HG03039 (cell line): Measurements from ENCODE around the gene OMP.
A peak's percentile ranks its signal among the peaks of the same experiment; 100 is the strongest.
"Not testable (repeated sequence)": the region's sequence is repeated elsewhere in the genome, so short reads cannot be mapped to it uniquely, and the experiment has no call there.

Experiments
- ATAC-seq: cut with Tn5 transposase; IDR thresholded peaks from one replicate; pipeline ENCODE4 v1.9.1; 2021; ENCODE audit warnings: mild to moderate bottlenecking, moderate library complexity; ENCODE audit not compliant: unreplicated experiment

OMP gene, protein sequence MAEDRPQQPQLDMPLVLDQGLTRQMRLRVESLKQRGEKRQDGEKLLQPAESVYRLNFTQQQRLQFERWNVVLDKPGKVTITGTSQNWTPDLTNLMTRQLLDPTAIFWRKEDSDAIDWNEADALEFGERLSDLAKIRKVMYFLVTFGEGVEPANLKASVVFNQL

GRCh38 chr11:77102246-77103210, at the start of gene OMP:
Gene OMP (plus strand): TSS chr11:77102840. CDS start chr11:77102840, 0 bp downstream.
- no peak for ATAC-seq

DNA sequence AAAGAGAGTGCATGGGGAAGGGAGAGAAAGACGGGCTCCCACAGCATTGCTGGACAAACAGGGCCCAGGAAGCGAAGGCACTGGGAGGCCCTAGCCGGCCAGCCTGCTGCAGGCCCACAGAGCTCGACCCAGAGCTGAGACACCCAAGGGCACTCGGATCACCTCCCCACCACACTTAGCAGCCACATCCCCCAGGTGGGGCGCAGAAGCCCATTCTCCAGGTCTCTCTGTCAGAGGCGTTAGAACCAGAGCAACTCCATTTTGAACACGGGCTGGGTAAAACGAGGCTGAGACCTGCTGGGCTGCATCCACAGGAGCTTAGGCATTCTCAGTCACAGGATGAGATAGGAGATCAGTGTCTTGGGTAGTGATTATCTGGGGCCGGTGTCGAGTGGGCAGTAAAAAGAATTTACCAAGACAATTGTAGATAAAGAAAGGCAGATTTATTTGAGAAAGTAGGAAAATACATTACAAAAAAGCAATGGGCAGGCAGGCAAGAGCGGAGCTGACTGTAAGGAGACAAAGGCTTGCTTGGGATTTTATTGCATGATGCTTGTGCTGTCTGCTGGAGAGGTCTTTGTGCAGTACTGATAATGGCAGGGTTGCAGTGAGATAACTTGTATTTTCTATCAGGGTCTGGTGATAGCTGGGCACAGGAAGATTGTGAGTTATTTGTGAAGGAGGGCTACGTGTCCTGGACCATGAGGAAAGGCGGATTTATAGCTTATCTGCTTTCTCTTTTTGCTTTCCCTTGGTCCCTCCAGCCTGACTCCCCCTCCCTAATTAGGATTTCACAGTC, 49.2 kb upstream of the OMP start:
- no peak for ATAC-seq

DNA sequence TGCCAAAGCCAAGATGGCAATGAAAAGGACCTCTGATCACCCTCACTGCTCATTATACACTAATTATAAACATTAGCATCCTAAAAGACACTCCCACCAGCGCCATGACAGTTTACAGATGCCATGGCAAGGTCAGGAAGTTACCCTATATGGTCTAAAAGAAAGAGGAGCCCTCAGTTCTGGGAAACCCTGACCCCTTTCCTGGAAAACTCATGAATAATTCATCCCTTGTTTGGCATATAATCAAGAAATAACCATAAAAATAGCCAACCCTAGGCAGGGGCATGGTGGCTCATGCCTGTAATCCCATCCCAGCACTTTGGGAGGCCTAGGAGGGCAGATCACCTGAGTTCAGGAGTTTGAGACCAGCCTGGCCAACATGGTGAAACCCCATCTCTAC, 48.6 kb upstream of the OMP start:
- ATAC-seq, result no peak

DNA sequence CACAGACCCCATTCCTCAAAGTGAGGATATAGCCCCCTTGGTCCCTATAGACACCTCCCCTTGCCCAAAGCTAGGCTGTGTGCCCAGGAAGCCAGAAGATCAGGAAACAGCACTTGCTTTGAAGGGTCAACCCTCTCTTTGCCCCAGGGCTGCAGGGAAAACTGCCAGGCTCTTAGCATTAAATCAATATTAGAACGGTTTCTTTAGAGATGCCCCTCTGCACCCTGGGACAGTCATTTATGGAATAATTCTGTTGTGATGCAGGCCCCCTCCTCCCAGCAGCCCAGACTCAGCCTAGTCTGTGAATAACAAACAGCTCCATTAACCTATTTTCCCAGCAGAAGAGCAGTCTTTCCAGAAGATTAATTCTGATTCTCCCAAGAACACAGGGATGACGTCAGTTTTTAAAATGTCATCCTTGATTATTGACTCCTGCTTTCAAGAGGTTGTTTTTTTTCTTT, 47.5 kb upstream of the OMP start:
- no peak for ATAC-seq

DNA sequence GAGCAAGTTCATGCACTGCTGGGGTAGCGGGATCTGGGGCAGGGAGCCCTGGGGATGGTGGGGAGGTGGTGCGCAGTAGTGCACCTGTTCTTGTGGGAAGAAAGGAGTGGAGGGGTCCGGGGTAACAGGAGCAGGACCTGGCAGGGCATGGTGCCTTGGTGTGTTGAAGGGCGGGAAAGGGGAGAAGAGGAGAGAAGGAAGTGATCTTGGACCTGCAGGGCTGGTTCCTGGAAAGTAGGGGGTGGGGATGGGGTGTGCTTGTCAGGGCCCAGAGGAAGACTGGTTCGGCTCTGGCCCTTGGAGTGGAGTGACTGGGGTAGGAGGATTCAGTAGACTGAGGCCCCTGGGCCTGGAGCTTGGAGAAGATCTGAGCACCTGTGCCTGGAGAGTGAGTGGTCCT, 46.7 kb upstream of the OMP start:
- no peak for ATAC-seq

DNA sequence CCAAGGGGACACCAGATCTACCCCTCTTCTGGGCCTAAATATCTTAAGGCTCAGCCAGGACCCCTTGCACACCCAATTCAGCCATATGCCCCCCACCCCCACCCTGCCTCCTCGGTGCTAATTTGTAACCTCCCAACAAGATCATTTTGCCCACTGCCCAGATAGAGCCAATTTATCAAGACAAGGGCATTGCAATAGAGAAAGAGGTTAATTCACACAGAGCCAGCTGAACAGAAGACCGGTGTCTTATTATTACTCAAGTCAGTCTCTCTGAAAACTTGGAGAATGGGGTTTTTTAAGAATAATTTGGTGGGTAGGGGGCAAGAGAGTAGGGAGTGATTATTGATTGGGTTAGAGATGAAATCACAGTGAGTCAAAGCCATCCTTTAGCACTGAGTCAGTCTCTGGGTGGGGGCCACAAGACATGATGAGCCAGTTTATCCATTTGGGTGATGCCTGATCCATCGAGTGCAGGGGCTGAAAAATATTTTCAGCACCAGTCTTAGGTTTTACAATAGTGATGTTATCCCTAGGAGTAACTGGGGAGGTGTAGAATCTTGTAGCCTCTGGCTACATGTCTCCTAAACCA, 45.7 kb upstream of the OMP start:
- no peak for ATAC-seq

- no peak for ATAC-seq
Measured at GRCh38 chr11:77057938-77058474, 44.6 kb upstream of the OMP start.

DNA sequence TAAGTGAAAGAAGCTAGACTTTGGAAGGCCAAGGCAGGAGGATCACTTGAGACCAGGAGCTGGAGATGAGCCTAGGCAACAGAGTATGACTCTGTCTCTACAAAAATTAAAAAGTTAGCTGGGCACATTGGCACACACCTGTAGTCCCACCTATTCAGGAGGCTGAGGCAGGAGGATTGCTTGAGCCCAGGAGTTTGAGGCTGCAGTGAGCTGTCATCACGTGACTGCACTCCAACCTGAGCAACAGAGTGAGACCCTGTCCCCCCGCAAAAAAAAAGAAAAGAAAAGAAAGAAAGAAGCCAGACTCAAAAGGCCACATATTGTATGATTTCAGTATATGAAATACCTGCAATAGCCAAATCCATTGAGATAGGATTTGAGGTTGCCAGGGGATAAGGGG, 43.7 kb upstream of the OMP start:
- no peak for ATAC-seq

DNA sequence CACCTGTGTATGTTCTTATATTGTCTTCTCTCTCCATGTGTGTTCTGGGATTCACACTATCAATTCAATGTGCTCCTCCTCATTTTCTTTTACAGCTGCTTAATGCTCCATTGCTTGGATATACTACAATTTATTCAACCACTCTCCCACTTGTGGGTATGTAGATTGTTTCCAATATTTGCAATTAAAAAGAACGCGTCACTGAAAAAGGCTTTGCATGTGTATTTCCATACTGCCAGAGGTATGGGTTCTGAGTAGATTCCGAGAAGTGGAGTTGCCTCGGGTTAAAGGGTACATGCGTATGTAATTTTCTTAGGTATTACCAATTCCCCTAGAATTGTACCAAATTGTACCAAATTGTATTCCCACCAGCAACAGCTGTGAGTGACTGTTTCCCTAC, 42.8 kb upstream of the OMP start:
- no peak for ATAC-seq

DNA sequence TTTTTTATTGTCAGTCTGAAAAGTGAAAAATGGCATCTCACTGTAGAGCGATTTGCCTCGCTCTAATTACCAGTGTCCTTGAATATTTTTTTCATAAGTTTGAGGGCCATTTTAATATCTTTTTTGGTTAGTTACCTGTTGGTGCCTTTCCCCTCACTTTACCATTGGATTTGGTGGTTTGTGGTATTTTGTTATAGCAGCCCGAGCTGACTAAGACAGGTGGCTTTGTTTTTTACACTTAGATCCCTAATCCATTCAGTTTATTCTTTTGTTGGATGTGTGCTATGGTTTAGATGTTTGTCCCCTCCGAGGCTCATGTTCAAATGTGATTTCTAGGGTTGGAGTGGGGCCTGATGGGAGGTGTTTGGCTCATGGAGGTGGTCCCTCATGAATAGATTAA, 42.4 kb upstream of the OMP start:
- ATAC-seq, result no peak

DNA sequence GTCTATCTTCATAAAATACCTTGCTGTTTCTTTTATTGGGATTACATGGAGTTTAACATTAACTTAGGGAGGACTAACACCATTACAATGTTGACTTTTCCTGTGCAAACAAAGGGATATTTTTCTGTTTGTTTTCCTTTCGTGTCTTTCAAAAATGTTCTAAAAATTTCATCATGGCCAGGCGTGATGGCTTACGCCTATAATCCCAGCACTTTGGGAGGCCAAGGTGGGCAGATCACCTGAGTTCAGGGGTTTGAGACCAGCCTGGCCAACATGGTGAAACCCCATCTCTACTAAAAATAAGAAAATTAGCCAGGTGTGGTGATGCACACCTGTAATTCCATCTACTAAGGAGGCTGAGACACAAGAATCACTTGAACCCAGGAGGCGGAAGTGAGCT, 41.4 kb upstream of the OMP start:
- not testable (repeated sequence) for ATAC-seq

DNA sequence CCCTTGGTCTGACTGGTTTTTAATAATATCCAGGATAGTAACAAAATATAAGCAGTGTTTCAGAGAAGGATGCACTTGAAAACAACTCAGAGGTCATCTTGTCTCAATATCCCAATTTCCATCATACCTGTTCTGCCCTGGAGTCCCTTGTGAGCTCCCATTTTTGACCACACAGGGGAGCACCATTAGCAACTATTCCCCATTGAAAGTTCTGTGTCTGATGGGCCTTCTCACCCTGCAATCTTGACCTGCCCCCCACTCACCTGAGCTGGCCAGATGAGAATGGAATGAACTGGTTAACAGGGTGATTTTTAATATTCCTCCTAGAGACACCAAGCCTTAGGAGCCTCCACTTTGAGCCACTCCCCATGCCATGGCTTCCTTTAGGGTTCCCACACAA, 39.7 kb upstream of the OMP start:
- ATAC-seq, result no peak

DNA sequence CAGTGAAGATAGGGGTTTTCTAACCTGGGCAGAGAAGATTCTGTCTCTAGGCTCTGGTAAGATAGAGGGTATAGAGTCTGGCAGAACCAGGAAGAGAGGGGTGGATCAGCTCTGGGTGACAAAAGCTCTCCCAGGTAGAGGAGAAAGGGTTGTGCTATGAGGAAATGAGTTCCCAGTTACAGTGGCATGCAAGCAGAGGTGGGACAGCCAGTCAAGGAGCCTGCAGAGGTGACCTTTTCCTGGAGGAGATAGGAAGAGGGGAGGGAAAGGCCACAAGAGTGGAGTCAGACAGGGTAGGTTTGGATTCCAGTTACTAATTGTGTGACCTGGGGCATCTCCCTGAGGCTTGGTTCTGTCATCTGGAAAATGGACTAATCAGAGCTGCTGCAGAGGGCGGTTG, 39.2 kb upstream of the OMP start:
- ATAC-seq, result no peak

DNA sequence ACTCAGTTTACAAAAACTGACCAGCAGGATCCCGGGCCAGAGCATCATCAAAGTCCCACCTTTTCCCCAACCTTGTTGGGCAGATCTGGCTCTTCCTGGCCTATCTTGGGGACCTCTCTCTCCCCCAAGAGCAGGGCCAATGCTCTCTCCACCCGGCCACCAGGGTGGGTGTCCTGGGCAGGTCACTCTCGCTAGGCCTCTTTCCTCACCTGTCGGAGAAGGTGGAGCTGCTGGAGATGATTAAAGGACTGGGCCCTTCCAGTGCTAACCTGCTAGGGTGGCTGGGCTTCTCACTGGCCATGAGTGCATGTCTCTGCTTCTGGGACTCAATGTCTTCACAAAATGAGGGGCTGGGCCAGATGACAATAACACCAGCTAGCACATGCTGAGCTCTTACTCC, 38.8 kb upstream of the OMP start:
- ATAC-seq, result no peak

DNA sequence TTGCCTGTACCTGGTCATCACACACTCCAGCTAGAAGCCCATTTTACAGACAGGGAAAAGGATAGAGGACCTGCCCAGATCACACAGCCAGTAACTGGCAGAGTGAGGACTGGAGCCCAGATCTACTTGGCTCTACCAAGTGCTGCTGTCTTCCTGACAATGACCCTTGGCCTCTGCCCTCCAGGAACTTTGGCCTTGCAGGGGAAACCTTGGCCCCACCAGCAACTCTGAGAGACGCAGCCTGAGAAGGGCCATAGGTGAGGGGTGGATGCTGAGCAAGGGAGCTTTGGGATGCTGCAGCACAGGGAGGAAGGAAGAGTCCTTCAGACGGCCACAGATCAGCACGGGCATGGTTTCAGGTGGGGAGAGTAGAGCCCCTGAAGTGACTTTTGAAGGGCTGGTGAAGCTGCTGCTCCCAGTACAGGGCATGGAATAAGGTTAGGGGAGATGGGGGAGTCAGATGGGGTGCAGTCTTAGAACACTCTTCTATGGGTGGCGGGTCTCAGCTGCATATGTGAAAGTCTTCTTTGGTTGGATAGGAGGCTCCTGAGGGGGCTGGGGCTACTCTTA, 37.9 kb upstream of the OMP start:
- ATAC-seq, result no peak

- ATAC-seq, result no peak
Measured at GRCh38 chr11:77065878-77066228, 36.8 kb upstream of the OMP start.

GRCh38 chr11:77066229-77067042, 36.2 kb upstream of the OMP start, which contains the start of gene CAPN5:
Gene CAPN5 (plus strand): TSS chr11:77066971. CDS start chr11:77084887, 17,916 bp downstream.
- peak; percentile 86 for ATAC-seq

GRCh38 chr11:77067861-77068443, 34.7 kb upstream of the OMP start:
- no peak for ATAC-seq
